WTC11 (cell line): Measurements from ENCODE around the gene BHMT2. TPM values are rescaled to one million over a fixed set of nuclear protein-coding genes. Genes with fewer than 3 reads are reported as not detected.

Source experiments
- ATAC-seq: fragments of 200-7000 bp; cut with Tn5 transposase; 2 replicates; pipeline ENCODE4 v1.10.0; 2021; ENCODE audit warnings: mild to moderate bottlenecking, moderate library complexity
- CTCF ChIA-PET: fragments of 300-600 bp; sonication (Branson Sonifier 250); formaldehyde crosslinking; loops from one replicate; lab custom pipeline; 2021; ENCODE audit warnings: antibody characterized with exemption; lab: Charles Lee
- POLR2A ChIA-PET: fragments of 350-600 bp; sonication (Branson Sonifier 250); formaldehyde crosslinking; loops from one replicate; lab custom pipeline; 2021; ENCODE audit warnings: antibody characterized with exemption; lab: Charles Lee
- DNase-seq: peaks from one replicate; pipeline ENCODE4 v3.0.0; 2021; ENCODE audit warnings: low spot score
- H3K27ac Mint-ChIP-seq: 2 replicates; pipeline ENCODE4 v1.8.0; 2021; ENCODE audit warnings: mixed read lengths
- H3K27me3 Mint-ChIP-seq: 2 replicates; pipeline ENCODE4 v1.8.0; 2021; ENCODE audit warnings: low read depth, mild to moderate bottlenecking, moderate library complexity, mixed read lengths
- H3K36me3 Mint-ChIP-seq: 2 replicates; pipeline ENCODE4 v1.8.0; 2021; ENCODE audit warnings: mixed read lengths
- H3K4me1 Mint-ChIP-seq: 2 replicates; pipeline ENCODE4 v1.8.0; 2022; ENCODE audit warnings: mixed read lengths
- H3K4me3 Mint-ChIP-seq: 2 replicates; pipeline ENCODE4 v1.8.0; 2021; ENCODE audit warnings: mild to moderate bottlenecking, moderate library complexity, mixed read lengths
- H3K9me3 Mint-ChIP-seq: 2 replicates; pipeline ENCODE4 v1.8.0; 2021; ENCODE audit warnings: mixed read lengths
- ARID4B ChIP-seq: sonication (generic); formaldehyde crosslinking; IDR thresholded peaks from 2 replicates; pipeline ENCODE4 v1.8.0; 2023; ENCODE audit warnings: missing genetic modification reagents, mild to moderate bottlenecking, borderline replicate concordance
- CREB1 ChIP-seq: sonication (generic); formaldehyde crosslinking; IDR thresholded peaks from 2 replicates; pipeline ENCODE4 v1.8.0; 2023; ENCODE audit warnings: mild to moderate bottlenecking, missing genetic modification reagents
- EMX1 ChIP-seq: fragments of 250-450 bp; sonication (Bioruptor Pico); IDR thresholded peaks from 2 replicates; pipeline ENCODE4 v1.8.0; 2021; ENCODE audit warnings: mild to moderate bottlenecking
- ERG ChIP-seq: fragments of 250-450 bp; sonication (Bioruptor Pico); IDR thresholded peaks from 2 replicates; pipeline ENCODE4 v1.8.0; 2021; ENCODE audit warnings: mild to moderate bottlenecking
- ESRRA ChIP-seq: sonication (generic); formaldehyde crosslinking; IDR thresholded peaks from 2 replicates; pipeline ENCODE4 v1.8.1; 2022; ENCODE audit warnings: mild to moderate bottlenecking, missing genetic modification reagents, borderline replicate concordance
- FOXJ3 ChIP-seq: sonication (generic); formaldehyde crosslinking; IDR thresholded peaks from 2 replicates; pipeline ENCODE4 v1.9.0; 2021; ENCODE audit warnings: missing genetic modification reagents, mild to moderate bottlenecking, borderline replicate concordance
- GTF2I ChIP-seq: fragments of 250-450 bp; sonication (Bioruptor Pico); conservative IDR thresholded peaks from 2 replicates; pipeline ENCODE4 v1.4.0; 2021; ENCODE audit warnings: mild to moderate bottlenecking
- IRF2 ChIP-seq: sonication (generic); formaldehyde crosslinking; IDR thresholded peaks from 2 replicates; pipeline ENCODE4 v1.8.0; 2022; ENCODE audit warnings: low read depth, missing genetic modification reagents, borderline replicate concordance
- JUN ChIP-seq: sonication (generic); formaldehyde crosslinking; IDR thresholded peaks from 2 replicates; pipeline ENCODE4 v1.8.0; 2023; ENCODE audit warnings: mild to moderate bottlenecking, missing genetic modification reagents
- KAT7 ChIP-seq: sonication (generic); formaldehyde crosslinking; IDR thresholded peaks from 2 replicates; pipeline ENCODE4 v1.8.1; 2023; ENCODE audit warnings: missing genetic modification reagents, mild to moderate bottlenecking, borderline replicate concordance
- MAX ChIP-seq: sonication (generic); formaldehyde crosslinking; IDR thresholded peaks from 2 replicates; pipeline ENCODE4 v1.8.0; 2022; ENCODE audit warnings: mild to moderate bottlenecking, missing genetic modification reagents
- MLX ChIP-seq: sonication (generic); formaldehyde crosslinking; IDR thresholded peaks from 2 replicates; pipeline ENCODE4 v1.8.1; 2023; ENCODE audit warnings: mild to moderate bottlenecking, missing genetic modification reagents, moderate library complexity
- NFATC4 ChIP-seq: fragments of 250-450 bp; sonication (Bioruptor Pico); IDR thresholded peaks from 2 replicates; pipeline ENCODE4 v1.9.0; 2021; ENCODE audit warnings: mild to moderate bottlenecking
- NFYB ChIP-seq: sonication (generic); formaldehyde crosslinking; conservative IDR thresholded peaks from 2 replicates; pipeline ENCODE4 v1.8.0; 2022; ENCODE audit warnings: low read depth, missing genetic modification reagents
- NR3C1 ChIP-seq: sonication (generic); formaldehyde crosslinking; conservative IDR thresholded peaks from 2 replicates; pipeline ENCODE4 v1.8.1; 2023; ENCODE audit warnings: low read depth, mild to moderate bottlenecking, missing genetic modification reagents
- PRRX2 ChIP-seq: fragments of 250-450 bp; sonication (Bioruptor Pico); IDR thresholded peaks from 2 replicates; pipeline ENCODE4 v1.8.0; 2021; ENCODE audit warnings: mild to moderate bottlenecking
- SMAD3 ChIP-seq: sonication (generic); formaldehyde crosslinking; IDR thresholded peaks from 2 replicates; pipeline ENCODE4 v1.8.0; 2022; ENCODE audit warnings: missing genetic modification reagents, mild to moderate bottlenecking, borderline replicate concordance
- SP1 ChIP-seq: sonication (generic); formaldehyde crosslinking; conservative IDR thresholded peaks from 2 replicates; pipeline ENCODE4 v1.8.1; 2022; ENCODE audit warnings: missing genetic modification reagents
- TCF7 ChIP-seq: sonication (generic); formaldehyde crosslinking; IDR thresholded peaks from 2 replicates; pipeline ENCODE4 v1.8.0; 2022; ENCODE audit warnings: mild to moderate bottlenecking, low read depth, missing genetic modification reagents, moderate library complexity
- TEAD4 ChIP-seq: sonication (generic); formaldehyde crosslinking; IDR thresholded peaks from 2 replicates; pipeline ENCODE4 v1.8.0; 2022; ENCODE audit warnings: mild to moderate bottlenecking, missing genetic modification reagents
- TP53 ChIP-seq: sonication (generic); formaldehyde crosslinking; IDR thresholded peaks from 2 replicates; pipeline ENCODE4 v1.8.1; 2023; ENCODE audit warnings: mild to moderate bottlenecking, missing genetic modification reagents
- ZNF121 ChIP-seq: sonication (generic); formaldehyde crosslinking; IDR thresholded peaks from 2 replicates; pipeline ENCODE4 v1.8.0; 2023; ENCODE audit warnings: missing genetic modification reagents
- ZNF138 ChIP-seq: sonication (generic); formaldehyde crosslinking; conservative IDR thresholded peaks from 2 replicates; pipeline ENCODE4 v1.8.1; 2022; ENCODE audit warnings: mild to moderate bottlenecking, moderate library complexity, missing genetic modification reagents
- ZNF671 ChIP-seq: fragments of 250-450 bp; sonication (Bioruptor Pico); IDR thresholded peaks from 2 replicates; pipeline ENCODE4 v1.8.0; 2021; ENCODE audit warnings: mild to moderate bottlenecking
- total RNA-seq: library from RNA; stranded (reverse); gene quantifications from 3 replicates; pipeline ENCODE4 v1.2.3, GENCODE V29; 2021

Gene BHMT2
- total RNA-seq, 1 experiment from 2014 or later = 0.11 TPM

GRCh38 chr5:79075646-79076426 lies 6.3 kb downstream of the BHMT2 start (continued):
- no peak for TF ChIP-seq SP1
- no peak for TF ChIP-seq ESRRA
- TF ChIP-seq MAX (CRISPR knock-in tag) = no peak
- no peak for TF ChIP-seq ZNF138 (CRISPR knock-in tag)
- TF ChIP-seq, all 79 proteins: peak for 0

GRCh38 chr5:79076819-79077218 lies 7.3 kb downstream of the BHMT2 start:
- Mint-ChIP-seq H3K36me3 (peaks cover 8% of the 10 kb centered on the region), H3K4me3 (no peak overlapping the region), H3K4me1 (0 out of 2 replicates have a peak, but pooled peaks cover 4% of the 10 kb centered on the region), H3K9me3 (peaks cover 21% of the 10 kb centered on the region), H3K27ac (no peak overlapping the region), H3K27me3 (no peaks in the 10 kb centered on the region)
- ChIA-PET CTCF (interaction anchor here (1.0 to 3.1 kb wide), 3 partner anchors 52 to 61 kb away, joined by 3 to 10 read pairs (median 6); no protein-coding TSS in a partner anchor), POLR2A (no interaction called here)
- ATAC-seq = no peak
- DNase-seq = no peak
- TF ChIP-seq IRF2 (CRISPR knock-in tag) = no peak
- no peak for TF ChIP-seq TP53 (CRISPR knock-in tag)
- no peak for TF ChIP-seq ESRRA
- no peak for TF ChIP-seq NFATC4 (CRISPR knock-in tag)
- no peak for TF ChIP-seq TCF7
- no peak for TF ChIP-seq TEAD4 (CRISPR knock-in tag)
- TF ChIP-seq SMAD3 (CRISPR knock-in tag) = no peak
- no peak for TF ChIP-seq NR3C1
- no peak for TF ChIP-seq NFYB (CRISPR knock-in tag)

GRCh38 chr5:79077680-79078365 lies 8.3 kb downstream of the BHMT2 start:
- peaks cover 5% of the 10 kb centered on the region; the same call in 1 of the 2 replicates for H3K36me3 Mint-ChIP-seq
- H3K4me3 Mint-ChIP-seq = no peak overlapping the region
- H3K27me3 Mint-ChIP-seq = no peaks in the 10 kb centered on the region
- ATAC-seq (no peak), DNase-seq (no peak)
- peaks cover 17% of the 10 kb centered on the region for H3K9me3 Mint-ChIP-seq
- no peak for TF ChIP-seq ERG (CRISPR knock-in tag)
- TF ChIP-seq EMX1 (CRISPR knock-in tag) = no peak
- no peak for TF ChIP-seq ZNF671
- TF ChIP-seq JUN = no peak
- TF ChIP-seq CREB1 = no peak
- no peak for TF ChIP-seq PRRX2
- no peak for TF ChIP-seq FOXJ3 (CRISPR knock-in tag)
- no peak for TF ChIP-seq IRF2 (CRISPR knock-in tag)
- CTCF ChIA-PET = interaction anchor here (1.5 to 3.1 kb wide), 2 partner anchors 53 to 57 kb away, joined by 4 to 10 read pairs; no protein-coding TSS in a partner anchor
- POLR2A ChIA-PET = no interaction called here
- no peak overlapping the region for H3K27ac Mint-ChIP-seq
- H3K4me1 Mint-ChIP-seq = 0 out of 2 replicates have a peak, but pooled peaks cover 4% of the 10 kb centered on the region

GRCh38 chr5:79080804-79081203 lies 11.2 kb downstream of the BHMT2 start:
- H3K36me3 Mint-ChIP-seq = no peaks in the 10 kb centered on the region
- H3K27me3 Mint-ChIP-seq = no peaks in the 10 kb centered on the region
- no peaks in the 10 kb centered on the region for H3K9me3 Mint-ChIP-seq
- no peak for ATAC-seq
- H3K27ac Mint-ChIP-seq = no peak overlapping the region
- ChIA-PET POLR2A (no interaction called here), CTCF (no interaction called here)
- H3K4me1 Mint-ChIP-seq = 0 out of 2 replicates have a peak, but pooled peaks cover 4% of the 10 kb centered on the region
- DNase-seq = no peak
- H3K4me3 Mint-ChIP-seq = no peak overlapping the region
- TF ChIP-seq JUN (no peak), ZNF121 (no peak), GTF2I (CRISPR knock-in tag) (no peak), MLX (CRISPR knock-in tag) (no peak), KAT7 (CRISPR knock-in tag) (no peak), ARID4B (CRISPR knock-in tag) (no peak)
